ENCODE measurements around the gene UBASH3B. TPM values are rescaled to one million over a fixed set of nuclear protein-coding genes. Genes with fewer than 3 reads are reported as not detected.

UBASH3B gene
- total RNA-seq, 1 donor from 2014 or later = 4.3 TPM

- DNase-seq = no peak
- ChIA-PET CTCF (interaction anchor here (0.8 to 1.2 kb wide), 3 partner anchors 19 to 36 kb away, joined by 3 to 4 read pairs (median 4); no protein-coding TSS in a partner anchor), POLR2A (interaction anchor here (0.5 to 0.7 kb wide), 2 partner anchors 31 to 229 kb away, joined by 3 to 5 read pairs; partner anchors contain the start of gene HSPA8)
- peaks cover 8% of the 10 kb centered on the region for H3K27me3 Mint-ChIP-seq
- H3K4me1 Mint-ChIP-seq = peaks cover 22% of the 10 kb centered on the region
- no peak for TF ChIP-seq CTCF (IDR thresholded peaks at IDR 0.05)
- H3K36me3 Mint-ChIP-seq (ENCODE audit: low read depth) = no peaks in the 10 kb centered on the region
- H3K27ac Mint-ChIP-seq = no peak overlapping the region
- intact Hi-C loops (cut with micrococcal nuclease) = loop anchor here (1.0 kb wide), 1 partner anchor 21 kb away; no protein-coding TSS in a partner anchor
- H3K9me3 Mint-ChIP-seq = no peaks in the 10 kb centered on the region
- ATAC-seq (ENCODE audit: low read depth) = peak; percentile 56
- peak overlapping the region; percentile 9 for H3K4me3 Mint-ChIP-seq
These were observed 177.4 kb downstream of the UBASH3B start for GRCh38 chr11:122832721-122833470.

DNA sequence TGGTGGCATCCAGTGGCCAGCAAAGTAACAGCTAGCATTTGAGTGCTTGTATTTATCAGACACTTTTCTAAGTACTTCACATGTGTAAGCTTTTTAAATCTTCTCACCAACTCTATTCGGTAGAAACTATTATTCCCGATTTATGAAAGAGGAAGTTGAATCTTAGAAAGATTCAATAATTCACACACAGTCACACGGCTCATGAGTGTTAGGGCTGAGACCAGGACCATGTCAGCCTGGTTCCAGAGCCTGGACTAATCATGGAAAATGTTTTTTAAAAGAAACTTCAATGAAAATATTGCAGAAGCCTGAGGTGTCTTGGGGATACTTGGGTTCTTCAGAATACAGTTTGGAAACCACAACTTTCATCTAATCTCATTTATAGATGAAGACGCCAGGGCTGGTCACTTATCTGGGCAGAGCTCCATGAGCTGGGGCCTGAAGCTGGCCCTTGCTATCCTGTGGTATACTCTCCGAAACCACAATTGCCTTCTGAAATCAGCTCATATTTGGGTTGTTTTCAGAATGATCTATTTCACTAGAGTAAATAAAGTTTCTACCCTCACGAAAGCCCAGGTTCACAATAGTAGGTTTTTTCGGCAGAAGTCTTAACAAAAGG lies 178.4 kb downstream of the UBASH3B start:
- ATAC-seq (ENCODE audit: low read depth) (no peak), DNase-seq (no peak)
- Mint-ChIP-seq H3K4me3 (no peak overlapping the region), H3K4me1 (peaks cover 22% of the 10 kb centered on the region), H3K27me3 (peaks cover 8% of the 10 kb centered on the region), H3K9me3 (no peaks in the 10 kb centered on the region), H3K27ac (no peak overlapping the region), H3K36me3 (ENCODE audit: low read depth) (no peaks in the 10 kb centered on the region)
- ChIA-PET POLR2A (no interaction called here), CTCF (interaction anchor here (0.8 to 0.9 kb wide), 2 partner anchors 17 to 38 kb away, joined by 3 read pairs; no protein-coding TSS in a partner anchor)
- TF ChIP-seq CTCF (IDR thresholded peaks at IDR 0.05) = no peak
- intact Hi-C loops (cut with micrococcal nuclease) = no loop called here

DNA sequence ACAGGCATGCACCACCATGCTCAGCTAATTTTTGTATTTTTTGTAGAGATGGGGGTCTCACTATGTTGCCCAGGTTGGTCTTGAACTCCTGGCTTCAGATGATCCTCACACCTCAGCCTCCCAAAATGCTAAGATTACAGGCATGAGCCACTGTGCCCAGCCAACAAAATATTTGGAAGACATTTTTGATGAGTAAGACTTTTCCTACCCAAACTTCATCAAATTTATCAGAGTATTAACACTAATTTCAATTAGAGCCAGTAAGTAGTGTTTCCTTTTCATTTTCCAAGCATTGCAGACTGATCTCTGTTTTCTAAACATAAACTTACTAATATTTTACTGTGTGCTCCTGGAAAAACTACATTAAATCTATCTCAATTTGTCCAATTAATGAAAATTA lies 181.4 kb downstream of the UBASH3B start:
- DNase-seq (no peak), ATAC-seq (ENCODE audit: low read depth) (no peak)
- Mint-ChIP-seq H3K9me3 (no peaks in the 10 kb centered on the region), H3K4me3 (no peak overlapping the region), H3K4me1 (peaks cover 22% of the 10 kb centered on the region), H3K36me3 (ENCODE audit: low read depth) (no peaks in the 10 kb centered on the region), H3K27ac (no peak overlapping the region), H3K27me3 (no peaks in the 10 kb centered on the region)
- intact Hi-C loops (cut with micrococcal nuclease) = no loop called here
- ChIA-PET CTCF (no interaction called here), POLR2A (no interaction called here)
- TF ChIP-seq CTCF (IDR thresholded peaks at IDR 0.05) = no peak

DNA sequence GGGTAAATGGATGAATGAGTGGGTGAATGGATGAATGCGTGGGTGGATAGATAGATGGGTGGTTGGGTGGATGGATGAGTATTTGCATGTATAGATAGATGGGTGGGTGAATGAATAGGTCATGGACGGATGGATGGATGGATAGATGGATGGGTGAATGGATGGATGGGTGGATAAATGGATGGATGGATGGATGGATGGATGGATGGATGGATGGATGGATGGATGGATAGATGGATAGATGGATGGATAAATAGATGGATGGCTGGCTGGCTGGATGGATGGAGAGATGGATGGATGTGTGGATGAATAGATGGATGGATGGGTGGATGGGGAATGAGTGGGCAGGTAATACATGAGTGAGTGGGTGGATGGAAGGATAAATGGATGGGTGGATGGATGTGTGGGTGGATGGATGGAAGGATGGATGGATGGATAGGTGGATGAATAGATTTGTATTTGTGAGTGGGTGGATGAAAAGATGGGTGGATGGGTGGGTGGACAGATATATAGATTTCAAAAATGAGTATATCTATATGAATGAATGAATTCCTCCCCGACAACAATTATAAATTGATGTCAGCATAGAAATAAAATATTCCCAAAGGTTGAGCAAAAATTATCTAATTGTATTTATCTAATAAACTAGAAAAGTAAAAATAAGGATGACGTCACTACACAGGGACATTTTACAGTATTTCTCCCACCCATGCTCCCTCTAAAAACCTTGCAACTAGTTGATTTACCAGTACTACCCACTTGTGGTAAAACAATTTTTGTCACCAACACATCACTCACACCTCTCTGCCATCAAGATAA lies 182.2 kb downstream of the UBASH3B start:
- Mint-ChIP-seq H3K27ac (no peak overlapping the region), H3K4me1 (peaks cover 17% of the 10 kb centered on the region), H3K9me3 (no peaks in the 10 kb centered on the region), H3K4me3 (no peak overlapping the region), H3K27me3 (no peaks in the 10 kb centered on the region), H3K36me3 (ENCODE audit: low read depth) (no peaks in the 10 kb centered on the region)
- ChIA-PET CTCF (no interaction called here), POLR2A (no interaction called here)
- ATAC-seq (ENCODE audit: low read depth) = no peak
- intact Hi-C loops (cut with micrococcal nuclease) = no loop called here
- TF ChIP-seq CTCF (IDR thresholded peaks at IDR 0.05) = no peak
- no peak for DNase-seq

Measured in activated B cell treated with CpG ODN at 0.5 μM for 24 hours (primary cell).